ENCODE measurements around the gene DAPK1.
"Not testable (repeated sequence)": the region's sequence is repeated elsewhere in the genome, so short reads cannot be mapped to it uniquely, and the experiment has no call there.

Gene DAPK1

DNA sequence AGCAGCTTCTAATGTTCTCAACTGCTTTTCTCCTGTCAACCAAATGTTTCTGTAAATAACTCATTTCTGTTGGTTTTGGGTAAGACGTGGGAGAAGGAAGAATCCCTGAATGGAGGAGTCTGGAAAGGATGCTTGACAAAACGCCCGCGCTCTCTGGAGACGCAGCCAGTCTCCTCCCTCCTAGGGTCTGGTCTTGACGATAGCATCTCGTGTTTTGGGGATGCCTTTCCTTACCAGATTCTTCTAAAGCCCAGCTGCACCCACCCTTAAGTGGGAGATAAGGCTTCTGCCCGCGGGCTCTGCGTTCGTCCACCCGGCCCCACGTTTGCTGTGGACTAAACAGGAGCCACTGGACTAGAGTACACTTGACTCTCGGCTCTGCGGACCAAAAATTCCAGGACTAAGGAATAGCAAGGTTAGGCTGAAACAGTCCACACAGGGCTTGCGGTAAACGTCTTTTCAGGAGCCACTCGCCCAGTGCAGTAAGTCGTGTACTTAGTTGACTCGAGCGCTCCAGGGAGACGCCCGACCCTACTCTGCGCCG is 227.8 kb downstream of the DAPK1 start:
- no peak for DNase-seq

- DNase-seq = peak; percentile 54
Measured at GRCh38 chr9:87725900-87726709, 228.4 kb downstream of the DAPK1 start, which contains the start of gene CTSL. TSS of gene CTSL (plus strand) at chr9:87726119. CDS start at chr9:87727604, 1,485 bp downstream.

DNA sequence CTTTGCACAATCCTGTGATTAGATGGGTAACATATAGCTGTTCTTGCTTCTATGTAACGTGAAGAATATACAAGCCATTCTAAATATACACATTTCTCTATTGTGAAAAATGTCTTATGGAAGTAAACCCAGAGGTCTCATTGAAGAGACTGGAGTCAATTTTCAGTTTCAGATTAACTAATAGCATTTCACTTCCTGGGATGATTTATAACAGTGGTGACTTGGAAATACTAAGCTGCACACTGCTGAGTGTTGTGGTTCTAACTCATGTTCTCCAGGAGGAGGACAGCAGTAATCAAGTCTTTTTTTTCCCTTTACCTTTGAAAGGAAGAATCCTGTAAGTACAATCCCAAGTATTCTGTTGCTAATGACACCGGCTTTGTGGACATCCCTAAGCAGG is 231.6 kb downstream of the DAPK1 start:
- no peak for DNase-seq

- no peak for DNase-seq
Measured at GRCh38 chr9:87731321-87731720, 233.7 kb downstream of the DAPK1 start.

GRCh38 chr9:87732344-87732743 is 234.7 kb downstream of the DAPK1 start:
- no peak for DNase-seq

GRCh38 chr9:87732756-87733155 is 235.1 kb downstream of the DAPK1 start:
- DNase-seq = no peak

DNA sequence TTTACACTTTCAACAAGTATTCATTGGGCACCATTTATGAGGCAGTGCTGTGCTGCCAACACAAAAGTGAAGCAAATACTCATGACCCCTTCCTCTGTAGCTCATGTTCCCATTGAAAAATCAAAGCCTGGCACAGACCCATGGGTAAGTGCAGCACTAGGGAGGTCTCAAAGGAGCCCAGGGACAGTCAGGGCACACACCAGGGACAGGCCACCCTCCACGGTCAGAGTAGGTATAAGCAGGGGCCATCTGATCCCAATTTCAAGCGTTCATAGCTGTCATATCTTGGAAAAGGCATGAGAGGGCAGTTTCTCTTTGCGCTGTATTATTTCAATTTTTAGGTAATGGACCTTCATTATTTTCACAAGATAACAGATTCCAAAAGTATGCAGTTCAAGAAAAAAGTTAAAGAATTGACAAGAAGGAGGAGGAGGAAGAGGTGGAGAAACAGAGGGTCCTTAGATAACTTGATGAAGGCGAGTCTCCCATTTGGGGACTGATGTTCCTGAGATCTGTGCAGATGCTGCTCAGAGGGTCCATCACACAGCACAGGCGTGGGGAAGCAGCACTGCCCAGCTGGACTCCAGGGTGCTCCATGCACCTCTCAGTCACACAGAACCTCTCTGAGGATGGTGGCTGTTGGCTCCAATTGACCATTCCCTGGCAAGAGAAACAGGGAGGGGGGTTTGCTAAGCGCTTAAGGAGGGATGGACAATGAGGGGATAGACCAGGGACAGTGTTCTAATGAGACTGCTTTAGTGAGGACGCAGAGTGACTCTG is 235.8 kb downstream of the DAPK1 start:
- DNase-seq = no peak

GRCh38 chr9:87734106-87734505 is 236.4 kb downstream of the DAPK1 start:
- DNase-seq = no peak

DNA sequence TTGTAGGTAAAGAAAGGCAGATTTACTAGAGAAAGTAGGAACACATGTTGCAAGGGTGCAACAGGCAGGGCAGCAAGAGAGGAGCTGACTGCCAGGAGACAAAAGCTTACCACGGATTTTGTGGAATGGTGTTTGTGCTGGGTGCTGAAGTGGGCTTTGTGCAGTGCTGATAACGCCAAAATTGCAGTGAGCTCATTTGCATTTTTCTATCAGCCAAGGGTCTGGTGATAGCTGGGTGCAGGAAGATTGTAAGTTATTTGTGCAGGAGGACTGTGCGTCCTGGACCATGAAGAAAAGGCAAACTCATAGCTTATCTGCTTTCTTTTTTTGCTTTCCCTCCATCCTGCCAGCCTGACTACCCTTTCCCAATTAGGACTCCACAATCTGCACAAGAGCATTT is 241.9 kb downstream of the DAPK1 start:
- DNase-seq = no peak

DNA sequence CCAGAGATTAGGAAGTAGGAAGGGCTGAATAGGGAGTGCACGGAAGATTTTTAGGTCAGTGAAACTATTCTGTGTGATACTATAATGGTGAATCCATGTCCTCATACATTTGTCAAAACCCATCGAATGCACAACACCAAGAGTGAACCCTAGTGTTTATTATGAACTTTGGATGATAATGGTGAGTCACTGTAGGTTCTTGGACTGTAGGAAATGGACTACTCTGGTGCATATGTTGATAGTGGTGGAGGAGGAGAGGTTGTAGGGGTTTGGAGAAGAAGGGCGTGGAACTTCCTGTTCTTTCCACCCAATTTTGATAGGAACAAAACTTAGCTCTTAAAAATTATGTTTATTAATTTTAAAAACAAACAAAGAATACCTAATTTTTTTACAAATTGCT is 242.5 kb downstream of the DAPK1 start:
- no peak for DNase-seq

DNA sequence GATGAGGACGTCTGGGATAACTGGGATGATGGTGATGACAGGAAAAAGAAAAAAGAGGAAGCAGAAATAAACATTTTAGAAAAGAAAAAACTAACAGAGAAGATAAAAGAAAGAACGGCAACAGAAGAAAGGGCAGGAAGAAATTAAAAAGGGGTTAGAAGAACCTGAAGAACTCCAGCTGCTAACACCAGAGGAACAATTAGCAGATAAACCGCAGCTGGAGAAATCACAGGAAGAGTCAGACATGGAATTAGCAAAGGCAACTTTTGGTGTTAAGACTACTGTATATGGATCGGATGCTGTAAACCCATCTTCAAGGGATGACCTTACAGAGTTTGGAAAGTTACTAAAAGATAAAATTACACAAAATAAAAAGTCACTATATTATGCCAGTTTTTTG is 243.7 kb downstream of the DAPK1 start:
- DNase-seq = no peak

- DNase-seq = no peak
Measured at GRCh38 chr9:87741891-87742290, 244.2 kb downstream of the DAPK1 start.

DNA sequence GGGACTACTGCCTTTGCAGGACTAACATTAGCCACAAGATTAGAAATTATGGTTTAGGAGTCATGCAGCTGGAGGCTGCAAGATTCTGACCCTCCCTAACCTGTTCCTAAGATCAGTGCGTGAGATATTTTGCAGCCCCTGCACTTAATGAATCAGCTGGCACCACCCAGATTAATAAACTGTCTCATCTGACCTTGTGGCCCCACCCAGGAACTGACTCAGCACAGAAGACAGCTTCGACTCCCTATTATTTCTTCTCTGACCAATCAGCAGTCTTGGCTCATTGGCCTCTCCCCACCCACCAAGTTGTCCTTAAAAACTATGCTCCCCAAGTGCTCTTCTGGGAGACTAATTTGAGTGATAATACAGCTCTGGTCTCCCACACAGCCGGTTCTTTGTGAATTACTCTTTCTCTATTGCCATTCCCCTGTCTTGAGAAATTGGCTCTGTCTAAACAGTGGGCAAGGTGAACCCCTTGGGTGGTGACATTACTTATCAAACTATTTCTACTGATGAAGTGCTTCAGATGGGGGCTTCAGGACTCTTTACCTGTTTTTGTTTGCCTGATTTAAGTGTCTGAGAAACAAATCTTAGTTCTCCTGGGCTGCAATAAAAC is 245.3 kb downstream of the DAPK1 start:
- DNase-seq = no peak

DNA sequence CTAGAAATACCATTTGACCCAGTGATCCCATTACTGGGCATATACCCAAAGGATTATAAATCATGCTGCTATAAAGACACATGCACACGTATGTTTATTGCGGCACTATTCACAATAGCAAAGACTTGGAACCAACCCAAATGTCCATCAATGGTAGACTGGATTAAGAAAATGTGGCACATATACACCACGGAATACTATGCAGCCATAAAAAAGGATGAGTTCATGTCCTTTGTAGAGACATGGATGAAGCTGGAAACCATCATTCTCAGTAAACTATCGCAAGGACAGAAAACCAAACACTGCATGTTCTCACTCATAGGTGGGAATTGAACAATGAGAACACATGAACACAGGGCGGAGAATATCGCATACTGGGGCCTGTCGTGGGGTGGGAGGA is 246.6 kb downstream of the DAPK1 start:
- DNase-seq = not testable (repeated sequence)

DNA sequence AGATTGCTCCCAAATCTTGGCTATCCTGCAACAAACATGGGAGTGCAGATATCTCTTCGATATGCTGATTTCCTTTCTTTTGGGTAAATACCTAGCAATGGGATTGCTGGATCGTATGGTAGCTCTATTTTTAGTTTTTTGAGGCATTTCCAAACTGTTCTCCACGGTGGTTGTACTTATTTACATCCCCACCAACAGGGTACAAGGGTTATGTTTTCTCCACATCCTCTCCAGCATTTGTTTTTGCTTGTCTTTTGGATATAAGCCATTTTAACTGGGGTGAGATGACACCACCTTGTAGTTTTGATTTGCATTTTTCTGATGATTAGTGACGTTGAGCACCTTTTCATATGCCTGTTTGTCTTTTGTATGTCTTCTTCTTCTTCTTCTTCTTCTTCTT is 248.5 kb downstream of the DAPK1 start:
- no peak for DNase-seq

DNA sequence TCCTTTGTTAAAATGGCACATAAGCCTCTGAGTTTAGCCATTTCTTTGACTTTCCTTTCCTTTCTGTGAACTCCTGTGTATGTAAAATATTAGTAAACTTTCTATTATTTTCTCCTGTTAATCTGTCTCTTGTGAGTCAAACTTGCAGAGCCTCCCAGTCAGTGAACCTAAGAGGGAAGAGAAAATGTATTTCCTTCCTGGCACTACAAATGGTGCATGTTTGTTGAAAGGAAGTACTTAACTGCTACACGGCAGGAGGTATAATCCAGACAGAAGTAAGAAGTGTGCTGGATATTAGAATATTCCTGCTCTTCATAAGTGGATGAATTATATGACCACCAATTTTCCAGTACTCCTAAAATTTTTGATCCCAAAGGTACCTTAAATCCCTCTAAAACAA is 251.2 kb downstream of the DAPK1 start:
- no peak for DNase-seq

DNA sequence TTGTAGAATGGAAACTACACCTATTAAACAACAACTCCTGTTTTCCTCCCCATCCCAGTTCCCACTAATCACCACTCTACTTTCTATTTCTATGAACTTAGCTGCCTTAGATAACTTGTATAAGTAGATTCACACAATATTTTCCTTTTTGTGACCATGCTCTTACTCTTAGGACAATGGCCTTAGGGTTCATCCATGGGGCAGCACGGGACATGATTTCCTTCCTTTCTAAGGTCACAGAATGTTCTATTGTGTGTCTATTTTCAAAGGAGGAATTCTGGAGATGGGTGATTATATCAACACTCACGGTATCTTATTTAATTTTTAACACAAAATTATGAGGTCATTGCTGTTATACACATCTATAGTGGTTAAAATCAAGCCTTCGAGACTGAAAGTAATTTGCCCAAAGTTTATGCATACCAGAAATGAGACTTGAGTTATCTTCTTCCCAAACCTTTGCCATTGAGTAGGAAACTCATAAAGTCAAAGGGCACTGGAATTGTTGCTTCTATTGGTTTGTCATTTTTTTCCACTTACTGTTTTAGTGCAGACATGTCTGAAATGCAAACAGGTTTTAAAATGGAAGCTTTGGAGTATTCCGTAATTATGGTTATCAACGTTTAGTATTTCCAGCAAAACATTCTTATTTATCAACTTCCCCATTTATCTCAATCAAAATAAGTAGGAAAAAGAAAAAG is 251.8 kb downstream of the DAPK1 start:
- no peak for DNase-seq

- DNase-seq = no peak
Measured at GRCh38 chr9:87750726-87751125, 253.1 kb downstream of the DAPK1 start.

DNA sequence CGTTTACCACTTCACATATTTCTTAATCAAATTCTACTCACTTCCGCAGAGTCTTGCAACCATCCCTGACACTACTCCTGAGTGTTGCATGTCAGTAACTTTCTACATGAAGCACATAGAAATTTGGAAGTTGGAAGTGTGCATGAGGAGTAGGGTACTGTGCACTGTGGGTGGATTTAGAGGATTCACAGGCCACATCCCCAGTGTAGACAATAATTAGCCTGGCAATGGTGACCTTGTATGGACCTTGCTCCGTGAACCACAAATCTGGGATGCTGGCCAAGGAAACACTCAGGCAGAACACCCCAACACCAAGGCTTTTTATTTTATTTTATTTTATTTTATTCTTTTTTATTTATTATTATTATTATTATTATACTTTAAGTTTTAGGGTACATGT is 253.8 kb downstream of the DAPK1 start:
- no peak for DNase-seq

- DNase-seq = no peak
Measured at GRCh38 chr9:87751868-87752267, 254.2 kb downstream of the DAPK1 start.

GRCh38 chr9:87753313-87753712 is 255.6 kb downstream of the DAPK1 start:
- DNase-seq = no peak

Data from NCI-H2029 treated with DMSO at 0.1 percent for 48 hours (cell line).